Mesodermal cell (in vitro differentiated cells): ENCODE data around the gene TRAF7.

Experiments used
- H3K27ac ChIP-seq: 2 replicates; pipeline ENCODE4 v1.7.0; 2013; ENCODE audit warnings: mild to moderate bottlenecking, low read depth, low read length, moderate library complexity; ENCODE audit not compliant: severe bottlenecking
- H3K36me3 ChIP-seq: 2 replicates; pipeline ENCODE4 v1.7.1; 2013; ENCODE audit warnings: mild to moderate bottlenecking, low read length, moderate library complexity; ENCODE audit not compliant: control insufficient read depth, insufficient read depth
- H3K4me1 ChIP-seq: one replicate; pipeline ENCODE4 v1.7.1; 2013; ENCODE audit warnings: mild to moderate bottlenecking, low read length; ENCODE audit not compliant: insufficient read depth, control insufficient read depth, poor library complexity, severe bottlenecking
- H3K4me3 ChIP-seq: 2 replicates; pipeline ENCODE4 v1.7.0; 2013; ENCODE audit warnings: low read length, control low read depth, mild to moderate bottlenecking; ENCODE audit not compliant: insufficient read depth, poor library complexity, severe bottlenecking; ENCODE audit errors: extremely low read depth
- H3K9me3 ChIP-seq: 2 replicates; pipeline ENCODE4 v1.7.1; 2013; ENCODE audit warnings: mild to moderate bottlenecking, low read length, moderate library complexity; ENCODE audit not compliant: control insufficient read depth
- WGBS, 2 experiments: methylation state at CpG; one replicate each; pipeline ENCODE4 v1.1.5; 2013; ENCODE audit warnings: missing lambda C conversion rate in 2 of 2; ENCODE audit not compliant: insufficient coverage in 2 of 2; 5-methylcytosine and 5-hydroxymethylcytosine counted together

The TRAF7 gene

DNA sequence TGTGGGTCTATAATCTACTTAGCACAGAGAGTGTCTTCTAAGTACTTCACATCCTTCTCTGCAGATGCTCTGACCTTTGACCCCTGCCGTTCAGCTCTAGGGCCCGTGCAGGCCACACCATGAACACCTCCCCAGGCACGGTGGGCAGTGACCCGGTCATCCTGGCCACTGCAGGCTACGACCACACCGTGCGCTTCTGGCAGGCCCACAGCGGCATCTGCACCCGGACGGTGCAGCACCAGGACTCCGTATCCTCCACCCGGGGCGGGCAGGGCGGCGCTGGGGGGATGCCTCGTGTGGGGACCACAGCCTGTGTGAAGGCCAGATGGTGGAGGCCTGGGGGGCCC is 50.4 kb downstream of the TRAF7 start:
- Histone ChIP-seq H3K4me1 (peaks cover 8% of the 10 kb centered on the region), H3K36me3 (peaks cover 39% of the 10 kb centered on the region), H3K27ac (peak overlapping the region; percentile 57), H3K9me3 (no peaks in the 10 kb centered on the region), H3K4me3 (peak overlapping the region; percentile 69)
- 28 to 33% methylated on average over 14 to 15 of the region's 16 CpGs for WGBS, 2 experiments

DNA sequence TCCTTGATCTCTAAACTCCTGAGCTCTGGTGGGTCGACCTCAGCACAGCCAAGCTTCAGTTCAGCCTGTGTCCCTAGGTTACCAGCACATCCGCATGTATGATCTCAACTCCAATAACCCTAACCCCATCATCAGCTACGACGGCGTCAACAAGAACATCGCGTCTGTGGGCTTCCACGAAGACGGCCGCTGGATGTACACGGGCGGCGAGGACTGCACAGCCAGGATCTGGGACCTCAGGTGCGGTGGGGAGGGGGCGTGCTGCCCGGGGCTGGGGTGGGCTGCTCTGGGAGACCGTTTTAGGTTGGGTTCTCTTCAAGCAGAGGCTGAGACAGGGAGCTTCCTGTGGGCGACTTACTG is 50.8 kb downstream of the TRAF7 start:
- peaks cover 39% of the 10 kb centered on the region for H3K36me3 ChIP-seq
- no peak overlapping the region for H3K27ac ChIP-seq
- peaks cover 8% of the 10 kb centered on the region for H3K4me1 ChIP-seq
- H3K4me3 ChIP-seq: peak overlapping the region; percentile 69
- H3K9me3 ChIP-seq: no peaks in the 10 kb centered on the region
- WGBS, 2 experiments: 94 to 96% methylated on average over 6 to 18 of the region's 18 CpGs

GRCh38 chr16:2206780-2207433 is 51.3 kb downstream of the TRAF7 start:
- peaks cover 42% of the 10 kb centered on the region for H3K36me3 ChIP-seq
- H3K9me3 ChIP-seq: no peaks in the 10 kb centered on the region
- H3K27ac ChIP-seq: no peak overlapping the region
- peaks cover 8% of the 10 kb centered on the region for H3K4me1 ChIP-seq
- WGBS, 2 experiments: 97 to 98% methylated on average over 20 to 23 of the region's 23 CpGs
- H3K4me3 ChIP-seq: no peak overlapping the region

GRCh38 chr16:2207872-2208271 is 52.3 kb downstream of the TRAF7 start:
- Histone ChIP-seq H3K27ac (no peak overlapping the region), H3K9me3 (no peaks in the 10 kb centered on the region), H3K36me3 (peaks cover 52% of the 10 kb centered on the region), H3K4me3 (no peak overlapping the region), H3K4me1 (peaks cover 15% of the 10 kb centered on the region)
- WGBS, 2 experiments: 92 to 100% methylated on average over 4 to 9 of the region's 9 CpGs

- 92 to 98% methylated on average over 17 to 18 of the region's 23 CpGs for WGBS, 2 experiments
- Histone ChIP-seq H3K36me3 (peaks cover 55% of the 10 kb centered on the region), H3K27ac (no peak overlapping the region), H3K4me1 (peaks cover 19% of the 10 kb centered on the region), H3K4me3 (no peak overlapping the region), H3K9me3 (no peaks in the 10 kb centered on the region)
Measured at GRCh38 chr16:2208308-2208707, 52.7 kb downstream of the TRAF7 start.

- Histone ChIP-seq H3K36me3 (peaks cover 55% of the 10 kb centered on the region), H3K9me3 (no peaks in the 10 kb centered on the region), H3K4me1 (peaks cover 21% of the 10 kb centered on the region), H3K27ac (no peak overlapping the region), H3K4me3 (no peak overlapping the region)
- WGBS, 2 experiments: 92 to 96% methylated on average over 5 to 8 of the region's 9 CpGs
Measured at GRCh38 chr16:2208772-2209171, 53.2 kb downstream of the TRAF7 start.

DNA sequence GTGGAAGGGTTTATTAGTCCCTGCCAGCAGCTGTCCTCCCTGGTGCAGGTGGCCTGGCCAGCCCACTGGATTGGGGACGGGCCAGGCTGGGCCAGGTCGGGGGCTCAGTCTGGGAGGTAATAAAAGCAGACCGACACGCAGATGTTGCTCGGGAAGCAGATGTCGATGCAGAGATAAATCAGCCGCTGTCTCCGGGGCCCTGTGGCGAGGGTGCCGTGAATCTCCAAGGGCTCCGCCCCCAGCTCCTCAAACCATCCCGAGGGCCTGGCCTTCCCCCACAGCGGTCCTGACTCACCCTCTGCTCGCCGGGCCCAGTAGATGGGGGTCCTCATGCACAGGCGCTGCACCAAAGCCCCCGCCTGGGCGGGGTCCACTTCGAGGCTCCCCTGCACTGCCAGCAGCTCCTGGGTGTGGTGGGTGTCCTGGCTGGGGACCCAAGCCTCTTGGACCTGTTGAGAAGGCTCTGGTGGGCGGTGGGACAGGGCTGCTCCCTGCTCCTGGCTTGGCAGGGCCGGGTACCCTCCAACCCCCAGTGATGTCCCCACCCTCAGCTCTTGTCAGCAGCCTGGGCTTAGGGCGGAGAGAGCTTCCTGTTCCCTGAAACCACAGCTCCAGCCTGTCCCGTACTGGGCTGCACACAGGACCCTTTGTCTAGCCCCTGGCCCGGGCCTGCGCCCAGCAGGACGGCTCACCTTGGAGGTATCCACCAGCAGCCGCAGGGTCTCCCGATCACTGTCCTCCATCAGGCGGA is 53.9 kb downstream of the TRAF7 start:
- H3K27ac ChIP-seq: no peak overlapping the region
- peaks cover 55% of the 10 kb centered on the region for H3K36me3 ChIP-seq
- no peaks in the 10 kb centered on the region for H3K9me3 ChIP-seq
- H3K4me1 ChIP-seq: peaks cover 21% of the 10 kb centered on the region
- H3K4me3 ChIP-seq: no peak overlapping the region
- WGBS, 2 experiments: 92 to 95% methylated on average over 23 to 24 of the region's 29 CpGs

DNA sequence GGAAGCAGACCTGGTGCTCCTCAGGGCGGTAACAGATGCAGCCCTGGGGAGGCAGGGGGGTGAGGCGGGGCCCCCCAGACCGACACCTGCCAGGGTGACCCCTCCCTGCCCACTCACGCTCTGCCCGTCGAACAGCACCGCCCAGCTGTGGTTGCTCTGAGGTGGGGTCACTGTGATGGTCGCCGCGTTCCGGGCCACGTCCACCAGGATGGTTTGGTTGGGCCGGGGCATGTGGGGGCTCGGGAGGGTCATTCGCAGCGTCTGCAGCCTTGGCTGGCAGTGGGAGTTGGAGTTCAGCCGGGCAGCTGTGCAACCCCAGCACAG is 54.4 kb downstream of the TRAF7 start:
- Histone ChIP-seq H3K36me3 (peaks cover 55% of the 10 kb centered on the region), H3K27ac (no peak overlapping the region), H3K9me3 (no peaks in the 10 kb centered on the region), H3K4me3 (no peak overlapping the region), H3K4me1 (peaks cover 18% of the 10 kb centered on the region)
- WGBS, 2 experiments: 93 to 96% methylated on average over 13 to 17 of the region's 17 CpGs

DNA sequence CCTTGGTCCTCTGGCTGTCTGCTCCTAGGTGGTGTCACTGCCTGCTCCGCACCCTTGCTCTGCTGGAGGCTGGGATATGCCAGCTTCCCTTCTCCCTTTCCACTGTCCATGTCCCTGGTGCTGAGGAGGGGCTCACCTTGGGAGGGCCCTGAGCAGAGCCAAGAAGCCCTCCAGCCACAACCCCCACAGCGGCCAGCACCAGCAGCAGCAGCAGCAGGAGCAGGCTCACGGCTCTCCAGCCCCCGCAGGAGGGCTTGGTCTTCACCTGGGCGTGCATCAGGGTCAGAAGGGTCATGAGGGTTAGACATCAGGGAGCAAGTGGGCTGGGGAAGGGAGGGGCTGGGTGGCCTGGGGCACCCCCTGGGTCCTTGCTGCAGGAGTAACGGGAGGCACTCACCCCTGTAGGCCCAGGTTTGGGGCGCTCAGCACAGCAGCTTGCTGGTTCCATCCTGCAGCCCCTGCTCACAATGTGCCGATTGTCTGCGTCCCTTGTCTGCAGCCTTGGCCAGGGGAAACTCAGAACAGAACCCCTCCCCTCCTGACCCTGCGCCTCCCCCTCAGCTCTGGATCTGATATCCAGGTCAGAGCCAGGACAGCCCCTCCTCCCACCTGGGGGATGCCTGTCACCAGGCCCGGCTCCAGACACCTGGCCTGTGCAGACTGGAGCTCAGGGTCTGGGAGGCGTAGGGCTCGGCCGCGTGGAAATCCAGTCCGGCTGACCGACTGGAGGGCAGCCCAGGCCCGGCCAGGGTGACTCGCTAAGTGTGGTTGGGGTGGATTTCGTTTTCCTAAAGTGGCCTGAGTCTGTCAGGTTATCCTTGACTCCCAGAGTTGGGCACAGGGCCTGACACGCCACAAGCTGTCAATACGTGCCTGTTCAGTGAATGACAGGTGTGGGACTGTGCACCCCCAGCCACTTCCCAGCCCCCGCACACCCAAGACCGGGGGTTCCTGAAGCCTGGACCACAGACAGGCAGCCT is 55.1 kb downstream of the TRAF7 start, which contains the start of gene BRICD5:
TSS of gene BRICD5 (minus strand) at position 478 of the 980 bp plus-strand sequence. CDS start at position 448, 30 bp downstream.
- peak within 1 kb of the TSS; percentile 36 for H3K27ac ChIP-seq
- 86 to 91% methylated on average over 14 to 21 of the region's 24 CpGs for WGBS, 2 experiments
- H3K4me3 ChIP-seq: no peak within 1 kb of the TSS
- peaks cover 18% of the 10 kb centered on the region for H3K4me1 ChIP-seq
- no peaks in the 10 kb centered on the region for H3K9me3 ChIP-seq
- peaks cover 55% of the 10 kb centered on the region for H3K36me3 ChIP-seq

GRCh38 chr16:2211923-2212347 is 56.4 kb downstream of the TRAF7 start:
- Histone ChIP-seq H3K9me3 (no peaks in the 10 kb centered on the region), H3K4me1 (peaks cover 18% of the 10 kb centered on the region), H3K36me3 (peaks cover 51% of the 10 kb centered on the region), H3K27ac (no peak overlapping the region), H3K4me3 (no peak overlapping the region)
- whole genome bisulfite sequencing, 2 experiments: 79 to 85% methylated on average over 7 to 11 of the region's 11 CpGs
